Adrenal gland (tissue), 5 donors: ENCODE measurements around the gene ZNF644.

Experiments used
- POLR2A ChIP-seq, 2 donors: fragments of 450-650 bp; IDR thresholded peaks; one replicate each; pipeline ENCODE4 v1.6.1; 2017; ENCODE audit warnings: antibody characterized with exemption in 2 of 2, mild to moderate bottlenecking in 2 of 2, moderate library complexity in 1 of 2
- TF ChIP-seq, protein P1 (sequence below), 6 experiments: fragments of 450-650 bp in 4 of 6; fragments of 200-600 bp in 2 of 6; sonication (generic) in 1 of 6; IDR thresholded peaks; 1 replicate in 5 of 6; 2 replicates in 1 of 6; pipeline versions ENCODE4 v1.5.1 to v1.8.0; 2016 to 2021; ENCODE audit warnings: antibody characterized with exemption in 6 of 6, mild to moderate bottlenecking in 2 of 6, moderate library complexity in 1 of 6
- donor health status: DM: no; HTN: no; CAD: no.

DNA sequence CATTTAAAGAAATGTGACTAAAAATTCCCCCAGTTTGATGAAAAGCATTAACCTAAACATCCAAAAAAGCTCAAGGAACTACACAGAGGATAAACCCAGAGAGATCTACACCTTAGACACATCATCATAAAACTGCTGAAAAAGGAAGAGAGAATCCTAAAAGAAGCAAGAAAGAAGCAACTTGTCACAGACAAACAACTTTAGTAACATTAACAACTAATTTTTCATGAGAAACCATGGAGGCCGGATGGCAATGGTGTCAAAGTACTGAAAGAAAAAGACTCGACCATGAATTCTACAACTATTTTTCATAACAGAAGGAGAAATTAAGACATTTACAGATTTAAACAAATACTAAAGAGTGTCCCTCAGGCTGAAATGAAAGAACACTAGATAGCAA lies 17.7 kb downstream of the ZNF644 start:
- TF ChIP-seq, protein P1, sequence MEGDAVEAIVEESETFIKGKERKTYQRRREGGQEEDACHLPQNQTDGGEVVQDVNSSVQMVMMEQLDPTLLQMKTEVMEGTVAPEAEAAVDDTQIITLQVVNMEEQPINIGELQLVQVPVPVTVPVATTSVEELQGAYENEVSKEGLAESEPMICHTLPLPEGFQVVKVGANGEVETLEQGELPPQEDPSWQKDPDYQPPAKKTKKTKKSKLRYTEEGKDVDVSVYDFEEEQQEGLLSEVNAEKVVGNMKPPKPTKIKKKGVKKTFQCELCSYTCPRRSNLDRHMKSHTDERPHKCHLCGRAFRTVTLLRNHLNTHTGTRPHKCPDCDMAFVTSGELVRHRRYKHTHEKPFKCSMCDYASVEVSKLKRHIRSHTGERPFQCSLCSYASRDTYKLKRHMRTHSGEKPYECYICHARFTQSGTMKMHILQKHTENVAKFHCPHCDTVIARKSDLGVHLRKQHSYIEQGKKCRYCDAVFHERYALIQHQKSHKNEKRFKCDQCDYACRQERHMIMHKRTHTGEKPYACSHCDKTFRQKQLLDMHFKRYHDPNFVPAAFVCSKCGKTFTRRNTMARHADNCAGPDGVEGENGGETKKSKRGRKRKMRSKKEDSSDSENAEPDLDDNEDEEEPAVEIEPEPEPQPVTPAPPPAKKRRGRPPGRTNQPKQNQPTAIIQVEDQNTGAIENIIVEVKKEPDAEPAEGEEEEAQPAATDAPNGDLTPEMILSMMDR (IDR thresholded peaks at IDR 0.05): no peak
- no peak for TF ChIP-seq POLR2A (IDR thresholded peaks at IDR 0.05)
